K562 (cell line): ENCODE results near the gene C16orf86.

Experiments
- CHD2 ChIP-seq: IDR thresholded peaks from 2 replicates; pipeline ENCODE4 v1.6.1; 2011; ENCODE audit warnings: low read depth, low read length
- ETS2 ChIP-seq: IDR thresholded peaks from 2 replicates; pipeline ENCODE4 v1.6.1; 2016; ENCODE audit warnings: borderline replicate concordance, missing genetic modification characterization, mild to moderate bottlenecking, moderate library complexity, missing compliant biosample characterization; ENCODE audit not compliant: poor library complexity, severe bottlenecking
- L3MBTL2 ChIP-seq: fragments of 450-650 bp; IDR thresholded peaks from 2 replicates; pipeline ENCODE4 v1.6.1; 2016; ENCODE audit warnings: mild to moderate bottlenecking, moderate library complexity
- SMARCE1 ChIP-seq: fragments of 450-650 bp; IDR thresholded peaks from 2 replicates; pipeline ENCODE4 v1.7.1; 2016; ENCODE audit warnings: mild to moderate bottlenecking
- TF ChIP-seq, protein P1 (sequence below): fragments of 450-650 bp; IDR thresholded peaks from 2 replicates; pipeline ENCODE4 v1.6.1; 2017; ENCODE audit warnings: antibody characterized with exemption, mild to moderate bottlenecking
- TF ChIP-seq, protein P2 (sequence below), 3 experiments: IDR thresholded peaks in 2 of 3; conservative IDR thresholded peaks in 1 of 3; 2 replicates each; pipeline ENCODE4 v1.5.1; 2011 to 2012; ENCODE audit warnings: low read length in 3 of 3, mild to moderate bottlenecking in 3 of 3, control low read depth in 2 of 3, improper control_type of control experiment in 1 of 3, inconsistent platforms in 1 of 3, low read depth in 1 of 3, mixed read lengths in 1 of 3, moderate library complexity in 1 of 3; ENCODE audit not compliant: insufficient read depth in 2 of 3

DNA sequence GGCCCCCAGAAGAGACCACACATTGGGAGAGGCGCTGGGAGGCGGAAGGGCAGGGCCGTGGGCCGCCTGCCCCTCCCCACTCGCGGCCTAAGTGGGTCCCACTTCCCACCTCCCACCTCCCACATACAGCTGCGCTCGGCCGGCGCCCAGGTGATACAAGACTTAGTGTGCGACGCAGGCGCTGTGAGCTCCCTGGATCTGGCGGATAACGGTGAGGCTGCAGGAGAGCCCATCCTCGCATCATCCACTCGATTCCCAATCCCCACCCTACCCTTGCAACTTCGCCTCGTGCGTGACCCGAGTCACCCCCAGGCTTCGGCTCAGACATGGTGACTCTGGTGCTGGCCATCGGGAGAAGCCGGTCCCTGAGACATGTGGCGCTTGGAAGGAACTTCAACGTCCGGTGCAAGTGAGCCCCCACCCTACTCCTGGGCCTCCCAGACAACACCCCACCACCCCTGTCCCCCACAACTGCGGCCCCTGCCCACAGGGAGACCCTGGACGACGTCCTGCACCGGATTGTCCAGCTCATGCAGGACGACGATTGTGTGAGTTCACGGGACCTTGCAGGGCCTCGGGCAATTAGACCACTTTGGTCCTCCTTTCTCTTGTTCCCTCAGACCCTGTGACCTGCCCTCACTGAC lies 17.7 kb upstream of the C16orf86 start:
- TF ChIP-seq, protein P1, sequence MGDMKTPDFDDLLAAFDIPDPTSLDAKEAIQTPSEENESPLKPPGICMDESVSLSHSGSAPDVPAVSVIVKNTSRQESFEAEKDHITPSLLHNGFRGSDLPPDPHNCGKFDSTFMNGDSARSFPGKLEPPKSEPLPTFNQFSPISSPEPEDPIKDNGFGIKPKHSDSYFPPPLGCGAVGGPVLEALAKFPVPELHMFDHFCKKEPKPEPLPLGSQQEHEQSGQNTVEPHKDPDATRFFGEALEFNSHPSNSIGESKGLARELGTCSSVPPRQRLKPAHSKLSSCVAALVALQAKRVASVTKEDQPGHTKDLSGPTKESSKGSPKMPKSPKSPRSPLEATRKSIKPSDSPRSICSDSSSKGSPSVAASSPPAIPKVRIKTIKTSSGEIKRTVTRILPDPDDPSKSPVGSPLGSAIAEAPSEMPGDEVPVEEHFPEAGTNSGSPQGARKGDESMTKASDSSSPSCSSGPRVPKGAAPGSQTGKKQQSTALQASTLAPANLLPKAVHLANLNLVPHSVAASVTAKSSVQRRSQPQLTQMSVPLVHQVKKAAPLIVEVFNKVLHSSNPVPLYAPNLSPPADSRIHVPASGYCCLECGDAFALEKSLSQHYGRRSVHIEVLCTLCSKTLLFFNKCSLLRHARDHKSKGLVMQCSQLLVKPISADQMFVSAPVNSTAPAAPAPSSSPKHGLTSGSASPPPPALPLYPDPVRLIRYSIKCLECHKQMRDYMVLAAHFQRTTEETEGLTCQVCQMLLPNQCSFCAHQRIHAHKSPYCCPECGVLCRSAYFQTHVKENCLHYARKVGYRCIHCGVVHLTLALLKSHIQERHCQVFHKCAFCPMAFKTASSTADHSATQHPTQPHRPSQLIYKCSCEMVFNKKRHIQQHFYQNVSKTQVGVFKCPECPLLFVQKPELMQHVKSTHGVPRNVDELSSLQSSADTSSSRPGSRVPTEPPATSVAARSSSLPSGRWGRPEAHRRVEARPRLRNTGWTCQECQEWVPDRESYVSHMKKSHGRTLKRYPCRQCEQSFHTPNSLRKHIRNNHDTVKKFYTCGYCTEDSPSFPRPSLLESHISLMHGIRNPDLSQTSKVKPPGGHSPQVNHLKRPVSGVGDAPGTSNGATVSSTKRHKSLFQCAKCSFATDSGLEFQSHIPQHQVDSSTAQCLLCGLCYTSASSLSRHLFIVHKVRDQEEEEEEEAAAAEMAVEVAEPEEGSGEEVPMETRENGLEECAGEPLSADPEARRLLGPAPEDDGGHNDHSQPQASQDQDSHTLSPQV: no peak
- TF ChIP-seq ETS2 (tag) (no peak), L3MBTL2 (no peak), CHD2 (no peak), SMARCE1 (no peak)
- TF ChIP-seq, protein P2, sequence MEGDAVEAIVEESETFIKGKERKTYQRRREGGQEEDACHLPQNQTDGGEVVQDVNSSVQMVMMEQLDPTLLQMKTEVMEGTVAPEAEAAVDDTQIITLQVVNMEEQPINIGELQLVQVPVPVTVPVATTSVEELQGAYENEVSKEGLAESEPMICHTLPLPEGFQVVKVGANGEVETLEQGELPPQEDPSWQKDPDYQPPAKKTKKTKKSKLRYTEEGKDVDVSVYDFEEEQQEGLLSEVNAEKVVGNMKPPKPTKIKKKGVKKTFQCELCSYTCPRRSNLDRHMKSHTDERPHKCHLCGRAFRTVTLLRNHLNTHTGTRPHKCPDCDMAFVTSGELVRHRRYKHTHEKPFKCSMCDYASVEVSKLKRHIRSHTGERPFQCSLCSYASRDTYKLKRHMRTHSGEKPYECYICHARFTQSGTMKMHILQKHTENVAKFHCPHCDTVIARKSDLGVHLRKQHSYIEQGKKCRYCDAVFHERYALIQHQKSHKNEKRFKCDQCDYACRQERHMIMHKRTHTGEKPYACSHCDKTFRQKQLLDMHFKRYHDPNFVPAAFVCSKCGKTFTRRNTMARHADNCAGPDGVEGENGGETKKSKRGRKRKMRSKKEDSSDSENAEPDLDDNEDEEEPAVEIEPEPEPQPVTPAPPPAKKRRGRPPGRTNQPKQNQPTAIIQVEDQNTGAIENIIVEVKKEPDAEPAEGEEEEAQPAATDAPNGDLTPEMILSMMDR (IDR thresholded peaks at IDR 0.05 in 2 of 3, conservative IDR thresholded peaks at IDR 0.05 in 1 of 3; ENCODE audit: insufficient read depth in 2 of 3, low read depth in 1 of 3, low read length in 3 of 3): no peak
